HG03520 (cell line): ENCODE data around the gene TAF3.

Source experiments
- ATAC-seq: cut with Tn5 transposase; IDR thresholded peaks from one replicate; pipeline ENCODE4 v1.9.1; 2021; ENCODE audit warnings: mild to moderate bottlenecking, moderate library complexity; ENCODE audit not compliant: unreplicated experiment

Gene TAF3

DNA sequence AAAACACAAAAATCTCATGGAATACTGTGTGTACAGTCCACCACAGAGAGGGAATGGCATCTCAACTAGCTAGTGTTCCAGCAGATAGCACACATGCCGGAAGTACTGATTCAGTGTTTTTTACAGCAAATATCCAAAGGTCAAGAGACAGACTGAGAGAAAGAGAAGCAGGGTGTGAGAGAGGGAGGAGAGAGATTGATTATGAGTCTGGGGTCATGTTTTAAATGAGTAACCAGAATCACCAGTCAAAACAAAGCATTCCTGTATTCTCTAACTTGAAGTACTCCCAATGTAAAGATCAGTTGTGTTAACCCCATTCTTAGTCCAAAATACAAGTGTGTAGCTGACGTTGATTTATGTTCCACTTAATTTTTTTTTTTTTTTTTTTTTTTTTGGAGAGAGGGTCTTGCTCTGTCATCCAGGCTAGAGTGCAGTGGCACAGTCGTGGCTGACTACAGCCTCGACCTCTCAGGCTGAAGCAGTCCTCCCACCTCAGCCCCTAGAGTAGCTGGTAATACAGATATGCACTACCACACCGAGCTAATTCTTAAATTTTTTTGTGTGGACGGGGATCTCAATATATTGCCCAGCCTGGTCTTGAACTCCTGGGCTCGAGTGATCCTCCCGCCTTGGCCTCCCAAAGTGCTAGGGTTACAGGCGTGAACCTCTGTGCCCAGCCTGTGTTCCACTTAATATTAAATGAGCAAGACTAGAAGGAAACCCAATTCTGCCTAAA, 114.2 kb downstream of the TAF3 start:
- no peak for ATAC-seq

- ATAC-seq, result no peak
These were observed 115.0 kb downstream of the TAF3 start for GRCh38 chr10:7933262-7933661.

GRCh38 chr10:7933757-7934156, 115.5 kb downstream of the TAF3 start:
- no peak for ATAC-seq

DNA sequence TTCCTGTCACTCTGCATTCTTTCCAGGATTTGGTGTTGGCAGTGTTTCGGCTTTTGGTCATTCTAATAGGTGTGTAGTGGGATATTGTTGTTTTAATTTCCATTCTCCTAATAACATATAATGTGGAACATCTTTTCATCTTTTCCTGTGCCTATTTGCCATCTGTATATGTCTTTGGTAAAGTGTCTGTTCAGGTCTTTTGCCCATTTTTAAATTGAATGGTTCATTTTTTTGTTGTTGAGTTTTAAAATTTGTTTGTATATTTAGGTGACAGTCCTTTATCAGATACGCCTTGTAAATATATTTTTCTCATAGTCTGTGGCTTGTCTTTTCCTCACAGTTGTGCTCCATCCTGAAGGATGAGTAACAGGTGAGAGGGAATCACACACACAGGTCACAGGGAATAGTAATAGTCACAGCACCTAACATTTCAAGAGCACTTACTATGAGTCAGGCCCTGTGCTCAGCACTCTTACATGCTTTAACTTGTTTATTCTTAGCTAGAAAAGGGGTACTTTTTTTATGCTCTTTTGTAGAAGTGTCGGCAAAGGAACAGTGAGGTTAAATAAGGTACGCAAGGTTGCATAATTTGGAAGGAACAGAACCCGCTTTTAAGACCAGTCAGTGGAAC, 119.1 kb downstream of the TAF3 start:
- no peak for ATAC-seq

GRCh38 chr10:7941576-7941975, 123.3 kb downstream of the TAF3 start:
- ATAC-seq, result no peak

GRCh38 chr10:7942316-7942715, 124.0 kb downstream of the TAF3 start:
- ATAC-seq, result no peak

DNA sequence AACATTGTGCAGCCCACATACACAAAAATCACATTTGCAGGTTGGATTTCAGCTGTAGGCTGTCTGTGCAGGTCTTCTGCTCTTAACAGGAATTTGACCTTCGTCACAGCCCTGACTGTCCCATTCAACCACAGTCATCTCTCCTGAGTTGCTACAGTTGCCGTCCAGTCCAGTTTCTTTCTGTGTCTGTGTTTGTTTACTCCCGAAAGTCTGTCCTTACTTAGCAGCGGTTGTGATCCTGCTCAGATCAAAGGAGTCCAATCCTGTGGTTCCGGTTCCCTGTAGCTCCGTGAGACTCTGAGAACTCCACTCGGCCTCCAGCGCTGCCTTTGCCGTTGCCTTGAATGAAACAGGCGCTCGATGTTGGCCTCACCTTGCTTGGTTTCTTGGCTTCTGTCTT, 124.6 kb downstream of the TAF3 start:
- ATAC-seq, result no peak

DNA sequence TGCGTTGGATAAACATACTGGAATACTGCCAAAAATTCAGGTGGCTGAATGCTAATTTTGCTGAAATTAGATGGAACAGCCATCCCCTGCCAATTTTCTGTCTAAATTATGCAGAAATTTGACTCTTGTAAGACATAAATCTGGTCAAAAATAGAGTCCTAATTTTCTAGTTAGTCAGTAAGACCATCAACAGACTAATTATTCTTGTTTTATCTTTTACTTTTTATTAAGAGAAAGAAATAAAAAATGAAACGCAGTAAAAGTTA, 125.8 kb downstream of the TAF3 start:
- ATAC-seq, result no peak

DNA sequence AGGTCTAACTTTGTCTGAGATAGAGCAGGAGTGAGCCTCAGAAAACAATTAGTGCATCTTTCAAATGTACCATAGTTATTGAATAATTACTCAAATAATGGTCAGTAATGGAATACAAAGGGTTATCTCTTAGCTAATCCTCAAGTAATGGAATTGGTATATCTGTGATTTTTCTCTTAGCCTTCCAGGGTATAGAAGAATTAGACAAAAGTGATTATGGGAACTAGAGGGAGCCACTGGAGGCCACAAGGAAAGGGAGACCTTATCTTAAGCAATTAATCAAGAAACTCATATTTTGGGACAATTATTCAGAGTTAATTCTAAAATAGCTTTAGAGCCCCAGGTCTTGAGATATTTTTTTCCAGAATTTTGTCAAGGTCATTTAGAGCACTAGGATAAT, 126.2 kb downstream of the TAF3 start:
- ATAC-seq, result no peak

- no peak for ATAC-seq
These were observed 126.7 kb downstream of the TAF3 start for GRCh38 chr10:7945034-7945433.

DNA sequence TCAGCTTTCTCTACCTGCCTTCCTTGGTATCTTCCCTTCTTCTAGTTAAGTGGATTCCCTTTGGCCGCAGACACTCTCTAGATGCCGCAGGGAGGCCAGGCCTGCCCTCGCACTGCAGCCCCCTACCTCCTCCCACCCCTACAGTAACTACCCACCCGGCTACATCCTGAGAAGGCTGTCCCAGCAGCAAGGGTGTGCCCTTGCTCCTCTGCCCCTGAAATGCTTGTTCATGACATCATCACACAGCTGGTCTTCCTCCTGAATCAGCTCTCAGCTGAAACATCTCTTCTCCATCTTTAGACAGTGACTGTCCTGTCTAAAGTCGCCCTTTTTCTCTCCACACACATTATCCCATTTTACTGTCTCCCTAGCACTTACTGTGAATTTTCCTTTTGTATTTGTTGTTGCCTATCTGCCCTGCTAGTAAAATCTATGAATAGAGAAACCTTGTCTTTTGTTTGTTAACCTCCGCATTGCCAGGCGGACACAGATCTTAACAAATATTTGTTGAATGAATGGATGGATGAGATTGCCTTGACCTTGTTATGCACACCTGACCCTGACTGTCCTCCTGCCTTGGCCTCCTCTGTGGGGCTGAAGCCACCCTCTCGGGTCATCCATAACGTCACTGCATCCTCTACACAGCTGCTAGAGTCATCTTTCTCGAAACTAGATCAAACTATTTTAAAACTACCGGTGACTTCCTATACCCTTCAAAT, 127.3 kb downstream of the TAF3 start:
- no peak for ATAC-seq

GRCh38 chr10:7948371-7949000, 130.2 kb downstream of the TAF3 start:
- no peak for ATAC-seq

DNA sequence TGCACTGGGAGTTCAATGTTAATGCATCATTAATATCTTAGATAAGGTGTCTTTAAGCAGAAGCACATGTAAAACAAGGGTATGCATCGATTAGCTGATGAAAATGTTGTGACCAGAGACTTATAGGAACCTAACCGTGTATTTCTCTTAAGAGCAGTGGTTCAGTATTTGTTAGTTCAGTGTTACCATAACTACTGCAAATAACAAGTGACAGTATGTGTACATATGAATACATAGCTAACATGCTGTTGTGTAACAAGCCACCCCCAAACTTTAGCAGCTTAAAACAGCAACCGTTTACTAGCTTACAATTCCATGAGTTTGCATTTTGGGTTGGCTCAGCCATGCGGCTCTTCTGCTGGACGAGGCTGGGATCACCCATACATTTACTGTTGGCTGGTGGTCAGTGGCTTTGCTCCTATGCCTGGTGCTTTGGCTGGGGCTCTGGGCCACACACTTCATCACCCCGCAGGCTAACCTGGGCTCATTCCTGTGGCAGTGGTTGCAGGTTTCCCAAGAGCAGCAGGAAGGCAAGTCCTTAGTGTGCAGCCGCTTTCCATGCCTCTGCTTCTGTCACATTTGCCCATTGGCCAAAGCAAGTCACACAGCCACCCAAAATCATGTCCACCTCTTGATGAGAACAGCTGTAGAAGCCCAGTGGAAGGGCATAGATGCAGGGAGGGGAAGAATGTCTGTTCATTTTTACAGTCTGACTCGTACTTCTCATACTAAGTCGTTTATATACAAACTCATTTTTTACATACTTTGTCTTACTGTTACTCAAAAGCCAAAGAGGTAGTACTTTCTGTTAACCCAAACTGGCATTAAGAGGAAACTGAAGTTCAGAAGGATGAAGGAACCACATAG, 132.9 kb downstream of the TAF3 start:
- no peak for ATAC-seq

DNA sequence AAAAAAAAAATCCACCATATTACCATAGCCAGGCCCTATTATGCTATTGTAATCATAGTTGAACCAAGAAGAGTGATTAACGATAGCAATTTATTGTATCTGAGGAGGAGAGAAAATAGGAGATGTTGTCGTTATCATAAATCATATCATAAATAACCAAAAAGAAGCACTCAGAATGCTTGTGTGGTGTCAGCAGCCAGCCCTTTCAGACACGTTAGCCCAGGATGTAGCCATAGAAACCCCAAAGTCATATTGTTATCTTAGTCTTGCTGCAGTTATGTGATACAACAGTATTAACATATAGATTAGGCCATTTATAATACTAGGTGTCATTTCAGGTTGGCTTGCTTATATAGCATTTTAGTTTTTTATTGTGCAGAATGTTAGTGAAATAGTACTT, 134.0 kb downstream of the TAF3 start:
- no peak for ATAC-seq

DNA sequence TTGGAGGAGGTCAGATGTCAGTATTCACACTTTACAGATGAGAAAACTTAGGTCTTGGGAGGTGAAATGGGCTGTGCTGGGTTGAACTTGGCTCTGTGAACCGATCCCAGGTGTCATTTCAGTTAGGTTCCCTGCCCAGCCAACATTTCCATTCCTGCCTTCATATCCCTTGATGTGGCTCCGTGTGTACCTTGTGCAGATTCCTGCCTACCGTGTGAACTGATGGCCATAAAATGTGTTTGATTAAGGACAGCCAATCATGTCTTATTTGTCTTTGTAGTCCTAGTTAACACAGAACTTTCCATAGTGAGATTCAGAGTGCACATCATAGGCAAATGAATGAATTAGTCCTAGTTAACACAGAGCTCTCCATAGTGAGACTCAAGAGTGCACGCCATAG, 135.1 kb downstream of the TAF3 start:
- ATAC-seq, result no peak

DNA sequence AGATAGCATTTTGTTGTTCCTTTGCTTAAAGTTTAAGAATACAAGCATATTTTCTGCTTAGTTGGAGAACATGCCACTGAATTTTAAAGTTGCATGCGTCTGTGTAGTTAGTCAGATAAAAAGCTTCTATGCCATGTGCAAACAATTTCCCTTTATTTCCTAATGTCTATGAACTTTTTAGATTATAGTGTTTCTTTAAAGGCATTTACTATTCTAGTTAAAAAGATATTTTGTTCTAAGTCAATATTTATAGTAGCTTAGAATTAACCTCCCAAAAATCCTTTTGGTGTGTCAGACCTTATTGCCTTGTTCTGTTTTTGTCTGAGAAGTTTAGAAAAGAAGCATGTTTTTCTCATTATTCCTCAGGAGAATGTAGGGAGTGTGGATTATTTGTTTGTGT, 137.1 kb downstream of the TAF3 start:
- no peak for ATAC-seq

GRCh38 chr10:7956508-7956907, 138.2 kb downstream of the TAF3 start:
- ATAC-seq, result no peak

DNA sequence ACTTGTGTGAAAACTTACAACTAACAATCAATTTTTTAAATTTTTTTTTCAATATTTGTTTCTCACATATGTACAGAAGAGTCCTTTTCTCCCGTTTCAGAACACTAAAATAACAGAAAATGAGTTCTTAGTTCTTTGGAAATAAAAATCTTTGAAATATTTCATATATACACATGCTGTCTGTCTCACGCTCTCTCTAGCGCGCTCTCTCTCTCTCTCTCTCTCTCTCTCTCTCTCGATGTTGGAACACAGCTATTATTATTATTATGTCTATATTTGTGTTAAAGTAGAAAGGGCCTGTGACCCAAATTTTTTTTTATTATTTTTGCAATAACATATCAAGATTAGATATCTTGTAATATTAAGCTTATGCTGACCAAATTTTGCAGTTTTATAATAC, 139.3 kb downstream of the TAF3 start:
- no peak for ATAC-seq

DNA sequence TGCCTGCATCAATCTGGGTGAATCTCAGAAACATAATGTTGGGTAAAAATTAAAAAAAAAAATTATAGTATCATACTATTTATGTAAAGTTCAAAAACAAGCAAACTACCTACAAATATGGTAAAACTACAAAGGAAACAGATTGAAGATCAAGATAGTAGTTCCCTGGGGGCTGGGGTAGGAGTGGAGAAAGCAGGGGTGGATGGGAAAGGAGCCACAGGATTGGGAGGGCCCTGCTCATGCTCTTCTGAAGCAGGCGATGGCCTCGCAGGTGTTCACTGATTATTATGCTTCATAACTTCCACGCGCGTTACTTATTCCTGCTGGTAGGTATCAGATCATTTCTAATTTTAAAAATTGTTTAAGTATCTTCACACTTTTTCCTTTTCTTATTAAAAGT, 140.1 kb downstream of the TAF3 start:
- ATAC-seq, result no peak

- ATAC-seq, result no peak
These were observed 141.8 kb downstream of the TAF3 start for GRCh38 chr10:7960108-7960507.

DNA sequence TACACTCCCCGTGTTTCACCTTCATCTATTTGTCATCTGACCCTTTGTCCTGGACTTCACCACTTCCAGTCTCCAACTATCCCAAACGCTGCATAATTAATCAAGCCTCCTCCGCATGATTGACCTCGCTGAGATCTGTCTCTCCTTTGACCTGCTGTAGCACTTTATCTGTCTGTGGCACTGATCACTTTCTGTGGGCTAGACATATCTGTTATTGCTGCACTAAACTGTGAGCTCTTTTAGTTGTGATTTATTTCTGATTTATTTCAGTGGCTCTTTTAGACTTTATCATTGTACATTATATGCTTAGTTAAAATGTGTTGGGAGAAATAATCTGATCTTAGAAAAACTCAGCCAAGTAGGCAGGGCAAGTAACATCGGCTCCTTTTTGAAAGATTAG, 144.3 kb downstream of the TAF3 start:
- no peak for ATAC-seq
